Activated naive CD4-positive, alpha-beta T cell treated with anti-CD3 and anti-CD28 coated beads for 36 hours (primary cell): Measurements from ENCODE around the gene HABP2. TPM values are rescaled to one million over a fixed set of nuclear protein-coding genes. Genes with fewer than 3 reads are reported as not detected.

Experiments used
- CTCF ChIA-PET: fragments of 350-600 bp; sonication (Branson Sonifier 250); formaldehyde crosslinking; loops from one replicate; lab custom pipeline; 2021; ENCODE audit warnings: antibody characterized with exemption; lab: Charles Lee
- DNase-seq: peaks from one replicate; pipeline ENCODE4 v3.0.0-alpha.2; 2020
- H3K27ac Mint-ChIP-seq: one replicate; pipeline ENCODE4 v1.8.0; 2021; ENCODE audit warnings: mild to moderate bottlenecking, mixed read lengths
- H3K27me3 Mint-ChIP-seq: one replicate; pipeline ENCODE4 v1.8.0; 2021; ENCODE audit warnings: low read depth, mixed read lengths
- H3K36me3 Mint-ChIP-seq: one replicate; pipeline ENCODE4 v1.8.0; 2021; ENCODE audit warnings: low read depth, mixed read lengths
- H3K4me1 Mint-ChIP-seq: one replicate; pipeline ENCODE4 v1.8.0; 2021; ENCODE audit warnings: low read depth, mixed read lengths
- H3K4me3 Mint-ChIP-seq: one replicate; pipeline ENCODE4 v1.8.0; 2021; ENCODE audit warnings: mild to moderate bottlenecking, moderate library complexity, mixed read lengths
- H3K9me3 Mint-ChIP-seq: one replicate; pipeline ENCODE4 v1.8.0; 2021; ENCODE audit warnings: mixed read lengths
- intact Hi-C: fragments of 100-400 bp; cut with micrococcal nuclease; formaldehyde crosslinking; loops from one replicate; pipeline ENCODE4 v1.15.1; 2023
- total RNA-seq, 2 experiments: library from RNA; stranded (reverse); gene quantifications; one replicate each; pipeline ENCODE4 v1.2.3, GENCODE V29; 2021

The HABP2 gene
- total RNA-seq, 2 experiments from 2014 or later: not detected

DNA sequence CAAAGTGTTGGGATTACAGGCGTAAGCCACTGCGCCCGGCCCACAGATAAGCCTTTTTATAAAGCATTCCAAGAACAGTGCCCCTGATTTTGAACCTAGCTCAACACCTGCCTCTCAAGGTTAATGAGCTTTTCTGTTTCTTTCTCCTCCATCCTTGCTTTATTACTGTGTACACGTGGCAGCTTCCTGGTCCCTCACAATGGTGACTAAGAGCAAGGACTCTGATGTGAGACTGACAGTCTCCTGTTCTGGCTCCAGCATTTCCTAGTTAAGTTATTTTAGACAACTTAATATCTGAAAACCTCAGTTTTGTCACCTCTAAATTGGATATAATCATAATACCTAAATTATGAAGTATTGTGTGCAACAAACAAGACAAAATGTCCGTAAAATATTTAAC, 9.9 kb downstream of the HABP2 start:
- Mint-ChIP-seq H3K4me3 (no peak overlapping the region), H3K27ac (no peak overlapping the region), H3K4me1 (peaks cover 8% of the 10 kb centered on the region), H3K9me3 (no peaks in the 10 kb centered on the region), H3K36me3 (no peaks in the 10 kb centered on the region), H3K27me3 (peaks cover 3% of the 10 kb centered on the region)
- DNase-seq: no peak
- CTCF ChIA-PET: interaction anchor here (0.6 to 2.4 kb wide), 11 partner anchors 9 to 1091 kb away, joined by 3 to 11 read pairs (median 3); no protein-coding TSS in a partner anchor
- intact Hi-C loops: loop anchor here (1.0 to 5.0 kb wide), 6 partner anchors 41 to 1087 kb away; no protein-coding TSS in a partner anchor

- intact Hi-C loops: loop anchor here (1.0 to 5.0 kb wide), 6 partner anchors 42 to 1088 kb away; no protein-coding TSS in a partner anchor
- DNase-seq: peak; percentile 81
- Mint-ChIP-seq H3K36me3 (no peaks in the 10 kb centered on the region), H3K4me1 (peaks cover 2% of the 10 kb centered on the region), H3K27me3 (no peaks in the 10 kb centered on the region), H3K9me3 (no peaks in the 10 kb centered on the region), H3K27ac (no peak overlapping the region), H3K4me3 (peak overlapping the region; percentile 57)
- CTCF ChIA-PET: interaction anchor here (0.6 to 2.4 kb wide), 13 partner anchors 9 to 1091 kb away, joined by 3 to 11 read pairs (median 4); no protein-coding TSS in a partner anchor
Observed at GRCh38 chr10:113563306-113564088, 10.6 kb downstream of the HABP2 start.

DNA sequence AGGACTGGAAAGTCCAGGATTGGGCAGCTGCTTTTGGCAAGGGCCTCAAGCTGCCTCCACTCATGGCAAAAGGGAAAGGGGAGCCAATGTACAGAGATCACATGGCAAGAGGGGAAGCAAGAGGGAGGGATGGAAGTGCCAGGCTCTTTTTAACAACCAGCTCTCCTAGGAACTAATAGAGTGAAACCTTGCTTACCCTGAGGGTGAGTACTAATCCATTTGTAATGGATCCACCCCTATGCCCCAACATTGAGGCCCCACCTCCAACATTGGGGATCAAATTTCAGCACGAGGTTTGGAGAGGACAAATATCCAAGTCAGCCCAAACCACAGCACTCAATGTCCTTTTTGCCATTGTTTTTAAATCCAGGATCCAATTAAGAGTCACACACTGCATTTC, 12.5 kb downstream of the HABP2 start:
- no peak for DNase-seq
- intact Hi-C loops: no loop called here
- H3K27ac Mint-ChIP-seq: no peak overlapping the region
- peaks cover 2% of the 10 kb centered on the region for H3K4me1 Mint-ChIP-seq
- no peaks in the 10 kb centered on the region for H3K36me3 Mint-ChIP-seq
- H3K9me3 Mint-ChIP-seq: no peaks in the 10 kb centered on the region
- H3K4me3 Mint-ChIP-seq: no peak overlapping the region
- CTCF ChIA-PET: no interaction called here
- no peaks in the 10 kb centered on the region for H3K27me3 Mint-ChIP-seq

DNA sequence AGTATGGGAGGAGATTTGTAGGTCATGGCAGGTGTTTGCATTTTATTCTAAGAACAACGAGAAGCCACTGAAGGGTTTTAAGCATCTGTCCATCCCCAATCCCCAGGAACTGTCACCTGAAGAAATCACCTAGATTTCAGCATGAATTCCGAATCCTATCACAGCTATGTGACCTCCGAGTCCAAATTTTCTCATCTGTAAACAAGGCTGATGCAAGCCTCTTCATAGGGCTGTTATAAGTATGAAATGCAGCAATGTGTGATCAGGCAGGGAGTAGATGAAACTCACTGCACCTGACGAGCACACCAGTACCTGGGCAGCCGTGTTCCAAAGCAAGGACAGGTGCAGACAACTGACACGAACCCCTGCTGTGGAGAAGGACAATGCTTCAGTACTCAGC, 14.0 kb downstream of the HABP2 start:
- CTCF ChIA-PET: interaction anchor here (1.0 kb wide), 1 partner anchor 17 kb away, joined by 3 read pairs; no protein-coding TSS in a partner anchor
- no peak overlapping the region for H3K4me3 Mint-ChIP-seq

DNA sequence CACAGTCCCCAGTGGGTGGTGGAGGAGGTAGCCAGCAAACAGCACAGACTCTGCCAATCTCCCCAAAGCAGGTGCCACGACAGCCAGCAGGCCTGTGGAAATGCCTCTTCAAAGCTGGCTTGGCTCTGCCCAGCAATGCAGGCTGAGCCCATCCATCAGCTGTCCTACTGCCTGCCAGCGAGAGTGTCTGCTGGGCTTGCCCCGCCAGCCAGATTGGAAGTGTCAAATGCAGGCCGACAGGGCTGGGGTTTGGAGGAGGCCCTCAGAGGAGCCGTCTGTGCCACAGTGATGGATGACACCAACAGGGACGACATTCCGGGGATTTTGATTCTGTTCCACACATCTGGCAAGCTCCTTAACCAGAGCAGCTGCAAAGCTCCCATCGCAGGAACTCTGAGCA, 16.7 kb downstream of the HABP2 start:
- Mint-ChIP-seq H3K27me3 (no peaks in the 10 kb centered on the region), H3K36me3 (no peaks in the 10 kb centered on the region), H3K4me1 (no peaks in the 10 kb centered on the region), H3K4me3 (no peak overlapping the region), H3K9me3 (no peaks in the 10 kb centered on the region), H3K27ac (no peak overlapping the region)
- CTCF ChIA-PET: no interaction called here
- intact Hi-C loops: no loop called here
- no peak for DNase-seq

More for the DNA sequence above, 14.0 kb downstream of the HABP2 start:
- H3K27me3 Mint-ChIP-seq: no peaks in the 10 kb centered on the region
- H3K9me3 Mint-ChIP-seq: no peaks in the 10 kb centered on the region
- DNase-seq: no peak
- peaks cover 2% of the 10 kb centered on the region for H3K4me1 Mint-ChIP-seq
- intact Hi-C loops: no loop called here
- no peaks in the 10 kb centered on the region for H3K36me3 Mint-ChIP-seq
- H3K27ac Mint-ChIP-seq: no peak overlapping the region

DNA sequence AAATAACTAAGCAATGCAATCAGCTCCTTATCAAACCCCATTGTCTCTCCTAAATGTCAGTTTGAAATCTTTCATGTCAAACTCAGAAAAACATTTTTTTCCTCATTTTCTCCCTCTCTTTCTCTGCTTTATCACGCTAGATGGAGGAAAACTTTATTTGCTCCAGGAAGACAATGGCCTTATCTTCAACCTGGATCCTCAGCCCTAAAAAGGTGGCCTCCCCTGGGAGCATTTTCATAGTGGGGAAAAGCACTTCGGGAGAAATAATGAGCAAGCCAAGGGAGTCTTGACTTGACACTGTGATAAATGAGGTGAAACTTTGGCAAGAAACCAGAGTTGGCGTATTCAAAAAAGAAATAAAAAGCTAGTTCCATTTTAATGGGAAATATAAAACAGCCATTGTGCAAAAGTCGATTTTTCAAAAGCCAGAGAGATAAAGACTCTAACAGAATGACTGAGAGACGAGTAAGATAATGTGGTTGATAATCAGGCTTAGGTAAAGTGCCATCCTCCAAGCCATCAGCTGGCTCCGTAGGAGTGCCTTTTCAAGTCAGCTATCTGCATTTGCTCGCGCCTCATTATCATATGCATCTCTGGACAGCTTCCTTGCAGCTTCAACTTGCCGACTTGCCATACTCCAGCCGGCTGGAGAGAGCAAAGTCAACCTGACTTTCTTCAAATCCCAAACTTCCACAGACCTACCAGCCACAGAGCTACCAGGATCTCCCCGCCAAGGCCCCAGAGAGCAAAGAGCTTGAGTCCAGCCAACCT, 19.9 kb downstream of the HABP2 start:
- intact Hi-C loops: no loop called here
- Mint-ChIP-seq H3K27ac (no peak overlapping the region), H3K9me3 (no peaks in the 10 kb centered on the region), H3K36me3 (no peaks in the 10 kb centered on the region), H3K4me3 (no peak overlapping the region), H3K4me1 (no peaks in the 10 kb centered on the region), H3K27me3 (peaks cover 8% of the 10 kb centered on the region)
- CTCF ChIA-PET: interaction anchor here (2.6 kb wide), 1 partner anchor 9 kb away, joined by 11 read pairs; no protein-coding TSS in a partner anchor
- no peak for DNase-seq

- no peaks in the 10 kb centered on the region for H3K9me3 Mint-ChIP-seq
- peaks cover 8% of the 10 kb centered on the region for H3K27me3 Mint-ChIP-seq
- H3K27ac Mint-ChIP-seq: no peak overlapping the region
- H3K36me3 Mint-ChIP-seq: no peaks in the 10 kb centered on the region
- intact Hi-C loops: no loop called here
- H3K4me3 Mint-ChIP-seq: no peak overlapping the region
- CTCF ChIA-PET: interaction anchor here (2.6 kb wide), 1 partner anchor 10 kb away, joined by 11 read pairs; no protein-coding TSS in a partner anchor
- DNase-seq: no peak
- no peaks in the 10 kb centered on the region for H3K4me1 Mint-ChIP-seq
Observed at GRCh38 chr10:113573368-113573767, 20.5 kb downstream of the HABP2 start.

DNA sequence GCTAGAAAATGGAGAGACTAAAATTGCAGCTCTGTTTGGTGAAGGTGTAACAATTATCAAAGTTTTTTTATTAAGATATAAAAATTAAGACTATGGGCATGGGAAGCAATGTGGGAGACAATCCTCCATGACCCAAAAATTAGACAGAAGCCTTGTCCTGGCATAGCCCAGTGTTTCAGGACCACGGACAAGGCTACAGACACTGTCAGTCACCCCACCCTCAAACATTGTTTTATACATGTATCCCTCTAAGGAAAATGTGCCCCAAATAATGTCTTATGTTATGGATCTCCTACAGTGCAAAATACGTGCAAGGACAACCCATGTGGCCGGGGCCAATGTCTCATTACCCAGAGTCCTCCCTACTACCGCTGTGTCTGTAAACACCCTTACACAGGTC, 24.0 kb downstream of the HABP2 start:
- intact Hi-C loops: no loop called here

DNA sequence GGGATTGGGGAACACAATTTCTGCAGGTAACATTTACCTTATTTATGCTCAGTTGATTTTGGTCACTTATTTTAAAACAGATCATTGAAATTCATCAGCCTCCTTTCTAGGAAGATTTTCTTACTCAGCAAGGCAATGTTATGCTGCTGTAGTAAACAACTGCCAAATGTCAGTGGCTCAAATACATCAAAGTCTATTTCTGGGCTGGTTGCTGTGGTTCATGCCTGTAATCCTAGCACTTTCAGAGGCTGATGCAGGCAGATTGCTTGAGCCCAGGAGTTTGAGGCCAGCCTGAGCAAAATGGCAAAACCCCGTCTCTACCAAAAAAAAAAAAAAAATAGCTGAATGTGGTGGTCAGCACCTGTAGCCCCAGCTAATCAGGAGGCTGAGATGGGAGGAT, 25.9 kb downstream of the HABP2 start:
- Mint-ChIP-seq H3K4me1 (no peaks in the 10 kb centered on the region), H3K27ac (no peak overlapping the region), H3K4me3 (no peak overlapping the region), H3K36me3 (no peaks in the 10 kb centered on the region), H3K27me3 (peaks cover 21% of the 10 kb centered on the region), H3K9me3 (no peaks in the 10 kb centered on the region)
- no peak for DNase-seq
- intact Hi-C loops: no loop called here
- CTCF ChIA-PET: no interaction called here

More for the DNA sequence above, 24.0 kb downstream of the HABP2 start:
- Mint-ChIP-seq H3K9me3 (no peaks in the 10 kb centered on the region), H3K27me3 (peaks cover 14% of the 10 kb centered on the region), H3K36me3 (no peaks in the 10 kb centered on the region), H3K4me1 (no peaks in the 10 kb centered on the region), H3K4me3 (no peak overlapping the region), H3K27ac (no peak overlapping the region)
- peak; percentile 22 for DNase-seq
- CTCF ChIA-PET: no interaction called here

DNA sequence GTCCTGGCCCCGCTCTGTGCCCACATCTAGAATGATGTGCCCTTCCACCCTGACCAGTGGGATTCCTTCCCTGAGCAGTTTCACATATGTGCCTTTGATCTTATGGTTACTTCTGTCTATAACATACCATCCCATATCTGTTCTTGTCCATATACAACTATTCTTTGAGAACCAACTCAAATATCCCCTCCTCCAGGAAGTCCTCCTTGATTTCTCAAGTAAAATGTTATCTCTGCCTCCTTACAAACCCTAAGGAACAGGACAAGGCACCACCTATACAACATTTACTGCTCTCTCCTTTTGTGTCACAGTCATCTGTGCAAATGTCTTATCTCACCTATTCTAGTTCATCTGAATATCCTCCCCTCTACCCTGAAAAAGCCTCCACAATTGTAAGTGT, 28.2 kb downstream of the HABP2 start:
- no peak for DNase-seq
- no peaks in the 10 kb centered on the region for H3K4me1 Mint-ChIP-seq
- H3K36me3 Mint-ChIP-seq: no peaks in the 10 kb centered on the region
- CTCF ChIA-PET: no interaction called here
- H3K4me3 Mint-ChIP-seq: no peak overlapping the region
- H3K27me3 Mint-ChIP-seq: peaks cover 23% of the 10 kb centered on the region
- H3K9me3 Mint-ChIP-seq: no peaks in the 10 kb centered on the region
- intact Hi-C loops: no loop called here
- no peak overlapping the region for H3K27ac Mint-ChIP-seq

DNA sequence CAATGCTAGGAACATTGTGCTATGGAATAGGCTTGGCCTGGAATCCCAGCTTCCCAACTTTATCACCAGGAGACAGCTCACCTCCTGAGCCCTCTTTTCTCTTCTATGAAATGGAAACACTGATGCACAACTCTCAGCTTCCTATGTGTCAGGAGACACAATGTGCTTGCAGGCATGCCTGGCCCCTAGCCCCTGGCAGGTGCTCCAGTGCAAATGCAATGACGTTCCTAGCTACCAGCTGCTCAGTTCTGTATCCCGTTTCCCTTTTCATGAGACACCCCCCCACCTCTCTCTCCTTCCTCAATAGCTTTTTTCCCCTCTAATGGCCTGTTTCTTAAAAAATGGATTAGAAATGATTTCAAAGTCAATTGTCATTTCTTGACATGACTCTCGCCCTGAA, 30.7 kb downstream of the HABP2 start:
- Mint-ChIP-seq H3K9me3 (no peaks in the 10 kb centered on the region), H3K4me3 (no peak overlapping the region), H3K27ac (no peak overlapping the region), H3K36me3 (no peaks in the 10 kb centered on the region), H3K4me1 (no peaks in the 10 kb centered on the region), H3K27me3 (peaks cover 19% of the 10 kb centered on the region)
- no peak for DNase-seq
- CTCF ChIA-PET: interaction anchor here (1.2 kb wide), 1 partner anchor 17 kb away, joined by 3 read pairs; no protein-coding TSS in a partner anchor
- intact Hi-C loops: no loop called here

DNA sequence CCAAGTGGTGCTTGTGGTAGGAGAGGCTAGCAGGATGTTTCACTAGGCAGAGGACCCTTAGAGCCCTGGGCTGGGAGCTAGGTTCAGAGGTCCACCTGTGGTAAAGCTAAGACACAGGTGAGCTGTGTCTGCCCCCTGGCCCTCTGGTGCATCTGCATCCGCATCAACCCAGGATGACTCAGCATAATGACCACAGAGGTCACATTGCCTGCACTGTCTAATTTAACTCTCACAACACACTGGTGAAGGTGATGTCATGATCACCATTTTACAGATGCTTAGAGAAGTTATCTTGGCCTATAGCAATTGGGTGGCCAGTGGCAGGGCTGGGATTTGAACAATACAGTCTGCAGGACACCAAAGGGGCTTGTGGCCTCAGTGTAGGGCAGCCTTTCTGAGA, 33.1 kb downstream of the HABP2 start:
- no peaks in the 10 kb centered on the region for H3K36me3 Mint-ChIP-seq
- H3K27ac Mint-ChIP-seq: no peak overlapping the region
- CTCF ChIA-PET: interaction anchor here (0.5 kb wide), 1 partner anchor 307 kb away, joined by 3 read pairs; no protein-coding TSS in a partner anchor
- peaks cover 18% of the 10 kb centered on the region for H3K27me3 Mint-ChIP-seq
- no peaks in the 10 kb centered on the region for H3K9me3 Mint-ChIP-seq
- H3K4me3 Mint-ChIP-seq: no peak overlapping the region
- no peaks in the 10 kb centered on the region for H3K4me1 Mint-ChIP-seq
- DNase-seq: no peak
- intact Hi-C loops: no loop called here
